Forelimb muscle (tissue), 1 donor: ENCODE data around the gene SEC24B. TPM values are rescaled to one million over a fixed set of nuclear protein-coding genes. Genes with fewer than 3 reads are reported as not detected.
"Not testable (repeated sequence)": the region's sequence is repeated elsewhere in the genome, so short reads cannot be mapped to it uniquely, and the experiment has no call there.

Source experiments
- DNase-seq: peaks from one replicate; pipeline ENCODE4 v3.0.0-alpha.2; 2013; ENCODE audit warnings: low read depth
- polyA plus RNA-seq: library from polyadenylated mRNA; unstranded; fragments of 120-200 nt; gene quantifications from one replicate; pipeline ENCODE4 v1.2.1, GENCODE V29; 2013; ENCODE audit not compliant: insufficient read length

SEC24B gene
- polyA plus RNA-seq, 1 donor = 27.0 TPM

DNA sequence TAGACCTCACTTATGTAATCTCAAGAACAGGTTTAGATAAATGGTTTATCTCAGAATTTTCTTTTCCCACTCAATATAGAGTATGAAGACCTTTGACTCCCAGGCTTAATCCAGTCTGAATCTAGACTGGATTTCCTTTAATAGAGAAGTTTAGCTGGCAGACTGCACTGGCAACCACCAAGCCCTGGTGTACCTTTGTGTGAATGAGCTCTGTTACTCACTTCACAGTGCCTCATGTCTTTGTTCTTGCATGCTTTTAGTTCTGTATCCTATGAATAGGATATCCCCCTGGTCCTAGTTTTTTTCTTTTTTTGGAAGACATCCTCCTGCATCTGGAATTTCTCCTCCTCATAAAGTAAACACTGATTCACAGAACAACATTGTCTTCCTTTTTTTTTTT is 73.3 kb downstream of the SEC24B start:
- DNase-seq = no peak

DNA sequence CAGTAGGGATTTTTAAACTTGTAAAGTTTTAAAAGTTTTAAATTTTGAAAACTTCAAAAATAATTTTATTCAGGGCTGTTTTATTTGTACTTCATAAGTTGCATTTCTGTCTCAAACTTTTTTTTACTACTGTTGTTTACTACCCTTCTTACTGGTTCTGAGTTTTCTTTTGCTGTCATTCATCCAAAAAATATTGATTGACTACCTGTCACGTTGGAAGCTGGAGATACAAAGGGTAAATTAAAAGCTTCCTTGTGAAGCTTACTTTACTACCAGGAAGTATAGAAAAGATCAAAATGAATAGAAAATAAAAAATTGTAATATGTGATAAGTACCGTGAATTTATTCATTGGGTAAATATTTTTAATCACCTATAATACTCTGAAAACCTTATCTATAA is 77.1 kb downstream of the SEC24B start:
- no peak for DNase-seq

DNA sequence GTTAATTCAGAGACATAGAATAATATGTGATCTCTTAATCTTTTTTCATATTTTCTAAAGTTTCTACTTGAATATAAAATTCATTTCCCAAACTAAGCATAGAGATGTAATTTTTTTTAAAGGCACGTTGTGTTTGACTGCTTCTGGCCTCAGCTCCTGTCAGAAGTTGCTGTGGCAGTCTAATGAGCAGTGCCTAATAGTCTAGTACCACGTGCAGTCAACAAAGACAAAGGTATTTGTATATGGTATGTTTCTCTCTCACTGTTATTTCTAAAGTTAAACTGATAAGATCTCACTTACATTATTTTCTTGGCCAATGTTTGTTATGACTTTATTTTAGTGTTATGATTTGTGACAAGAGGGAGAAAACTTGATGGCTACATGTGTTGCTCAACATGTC is 77.8 kb downstream of the SEC24B start:
- DNase-seq = no peak

DNA sequence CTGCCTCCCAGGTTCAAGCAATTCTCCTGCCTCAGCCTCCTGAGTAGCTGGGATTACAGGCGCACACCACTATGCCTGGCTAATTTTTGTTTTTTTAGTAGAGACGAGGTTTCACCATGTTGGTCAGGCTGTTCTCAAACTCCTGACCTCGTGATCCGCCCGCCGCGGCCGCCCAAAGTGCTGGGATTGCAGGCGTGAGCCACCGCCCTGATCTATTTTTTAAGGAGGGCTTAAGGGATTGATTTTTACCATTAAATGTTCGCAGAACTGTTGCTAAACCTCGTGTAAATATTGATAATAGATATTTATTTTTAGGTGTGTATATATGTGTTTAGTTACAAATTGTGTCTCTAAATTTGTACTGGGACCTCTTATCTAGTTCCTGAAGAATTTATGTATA is 79.8 kb downstream of the SEC24B start:
- DNase-seq = not testable (repeated sequence)

DNA sequence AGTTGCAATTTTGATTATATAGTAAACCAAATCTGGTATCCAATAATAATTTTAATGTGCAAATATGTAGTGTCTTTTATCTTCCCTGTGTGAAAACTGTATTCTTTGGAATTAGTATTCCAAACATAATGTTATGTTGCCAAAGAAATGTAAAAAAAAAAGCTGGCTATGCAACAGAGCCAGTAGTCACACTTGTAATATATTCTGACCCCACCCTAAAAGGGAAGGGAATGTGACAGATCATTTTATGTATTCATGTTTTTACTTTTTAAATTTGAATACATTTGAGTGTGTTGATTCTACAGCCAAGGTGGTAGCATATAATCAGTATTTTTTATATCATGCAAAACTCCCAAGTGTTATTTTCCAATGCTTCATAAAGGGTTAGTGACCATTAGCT is 98.6 kb downstream of the SEC24B start:
- no peak for DNase-seq

DNA sequence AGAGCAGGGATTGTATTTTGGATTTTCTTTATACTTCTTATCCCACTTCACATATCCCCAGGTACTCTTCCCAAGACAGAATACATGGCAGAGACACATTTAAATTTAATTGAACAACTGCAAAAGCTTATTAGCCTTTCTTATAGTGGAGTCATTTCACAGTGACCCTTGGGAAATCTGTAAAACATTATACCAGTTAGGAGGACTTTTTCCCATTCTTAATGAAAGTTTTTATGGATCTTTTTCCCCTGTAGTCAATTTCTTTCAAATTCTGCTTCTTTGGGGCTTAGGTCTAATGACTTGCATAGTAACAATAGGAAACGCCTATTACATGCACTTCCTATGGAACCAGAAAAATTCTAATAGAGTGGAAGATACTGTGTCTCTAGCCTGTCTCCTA is 111.8 kb downstream of the SEC24B start:
- no peak for DNase-seq

DNA sequence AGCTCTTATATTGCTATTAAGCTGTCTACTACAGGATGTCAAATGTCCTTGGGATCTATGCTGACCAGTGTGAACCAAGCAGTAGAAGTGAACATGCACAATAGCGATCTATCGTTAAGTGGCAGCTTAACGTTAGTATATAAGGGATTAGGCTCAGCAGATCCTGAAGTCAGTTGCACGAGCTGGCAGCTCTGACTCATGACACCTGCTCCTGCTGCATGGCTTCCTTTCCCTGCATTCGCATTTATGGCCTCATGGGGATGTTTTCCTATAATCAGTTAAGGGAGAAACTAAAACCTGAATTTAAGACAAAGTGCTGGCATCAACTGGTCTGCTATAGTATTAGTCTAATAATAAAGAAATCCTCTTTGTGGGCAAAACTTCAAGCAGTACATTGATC is 113.8 kb downstream of the SEC24B start:
- no peak for DNase-seq

DNA sequence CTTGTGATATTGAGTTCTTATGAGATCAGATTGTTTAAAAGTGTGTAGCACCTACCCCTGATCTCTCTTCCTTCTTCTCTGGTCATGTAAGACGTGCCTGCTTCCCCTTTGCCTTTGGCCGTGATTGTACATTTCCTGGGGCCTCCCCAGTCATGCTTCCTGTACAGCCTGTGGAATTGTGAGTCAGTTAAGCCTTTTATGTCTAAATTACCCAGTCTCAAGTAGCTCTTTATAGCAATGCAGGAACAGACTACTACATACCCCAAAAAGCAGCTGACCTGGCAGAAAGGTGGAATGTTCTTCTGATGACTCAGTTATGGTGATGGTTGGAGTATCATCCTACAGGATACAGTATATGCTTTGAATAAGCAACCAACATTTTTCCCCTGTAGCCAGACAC is 115.0 kb downstream of the SEC24B start:
- DNase-seq = no peak

DNA sequence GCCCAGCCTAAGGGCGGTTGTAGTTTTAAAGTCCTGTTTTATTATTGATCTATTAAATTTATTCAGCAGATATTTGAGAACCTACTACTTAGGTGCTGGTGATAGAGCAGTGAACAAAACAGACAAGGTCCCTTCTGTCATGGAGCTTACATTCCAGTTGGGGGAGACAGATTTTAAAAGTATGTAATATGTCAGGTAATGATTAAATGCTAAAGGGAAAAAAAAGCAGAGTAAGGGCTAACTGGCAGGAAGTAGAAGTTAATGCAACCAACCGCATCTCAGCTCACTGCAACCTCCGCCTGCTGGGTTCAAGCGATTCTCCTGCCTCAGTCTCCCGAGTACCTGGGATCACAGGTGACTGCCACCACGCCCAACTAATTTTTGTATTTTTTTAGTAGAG is 118.6 kb downstream of the SEC24B start:
- DNase-seq = no peak

DNA sequence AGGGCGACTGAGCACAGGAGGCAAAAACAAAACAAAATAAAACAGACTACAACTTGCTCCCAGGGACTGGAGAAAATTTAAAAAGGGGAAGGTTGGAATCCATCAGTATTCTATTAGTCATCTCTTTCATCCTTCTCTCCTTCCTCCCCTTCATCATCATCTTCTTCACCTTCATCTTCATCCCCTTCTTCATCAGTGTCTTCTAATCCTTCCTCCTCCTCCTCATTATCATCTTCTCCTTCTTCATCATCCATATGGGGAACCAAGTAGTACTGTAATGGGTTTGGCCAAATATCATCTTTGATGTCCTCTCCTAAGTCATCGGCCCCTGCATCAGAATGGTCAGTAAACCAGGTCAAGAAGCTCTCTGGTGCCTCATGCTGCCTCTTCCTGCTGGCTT is 119.5 kb downstream of the SEC24B start:
- no peak for DNase-seq

DNA sequence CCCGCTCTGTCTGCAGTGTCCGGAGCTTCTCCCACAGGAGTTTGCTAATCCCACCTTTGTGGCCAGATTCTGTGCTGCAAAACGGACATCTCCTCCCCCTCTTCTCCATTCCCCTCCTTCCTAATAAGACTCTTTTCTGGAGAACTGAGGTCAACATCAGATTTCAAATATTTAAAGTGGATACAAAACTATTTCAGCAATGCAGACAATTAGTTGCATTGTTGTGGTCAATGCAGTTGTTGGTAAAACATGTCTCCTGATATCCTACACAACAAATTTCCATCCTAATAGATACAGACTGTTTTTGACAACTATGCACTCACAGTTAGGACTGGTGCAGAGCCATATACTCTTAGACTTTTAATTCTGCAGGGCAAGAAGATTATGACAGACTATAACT is 121.4 kb downstream of the SEC24B start:
- DNase-seq = no peak

DNA sequence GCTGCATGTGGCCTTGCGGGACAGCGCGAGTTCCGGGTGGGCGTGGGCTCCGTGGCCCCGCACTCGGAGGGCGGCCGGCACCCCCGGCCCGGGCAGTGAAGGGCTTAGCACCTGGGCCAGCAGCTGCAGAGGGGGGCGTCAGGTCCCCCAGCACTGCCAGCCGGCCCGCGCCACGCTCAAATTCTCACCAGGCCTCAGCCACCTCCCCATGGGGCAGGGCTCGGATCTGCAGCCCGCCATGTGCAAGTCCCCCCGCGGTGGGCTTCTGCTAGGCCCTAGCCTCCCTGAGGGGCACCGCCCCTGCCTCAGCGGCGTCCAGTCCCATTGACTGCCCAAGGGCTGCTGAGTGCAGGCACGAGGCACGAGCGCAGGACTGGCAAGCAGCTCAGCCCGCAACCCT is 123.8 kb downstream of the SEC24B start:
- no peak for DNase-seq

DNA sequence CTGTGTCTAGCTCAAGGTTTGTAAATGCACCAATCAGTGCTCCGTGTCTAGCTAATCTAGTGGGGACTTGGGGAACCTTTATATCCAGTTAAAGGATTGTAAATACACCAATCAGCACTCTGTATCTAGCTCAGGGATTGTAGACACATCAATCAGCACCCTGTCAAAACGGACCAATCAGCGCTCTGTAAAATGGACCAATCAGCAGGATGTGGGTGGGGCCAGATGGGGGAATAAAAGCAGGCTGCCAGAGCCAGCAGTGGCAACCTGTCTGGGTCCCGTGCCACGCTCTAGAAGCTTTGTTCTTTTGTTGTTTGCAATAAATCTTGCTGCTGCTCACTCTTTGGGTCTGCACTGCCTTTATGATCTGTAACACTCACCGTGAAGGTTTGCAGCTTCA is 124.5 kb downstream of the SEC24B start:
- DNase-seq = not testable (repeated sequence)

DNA sequence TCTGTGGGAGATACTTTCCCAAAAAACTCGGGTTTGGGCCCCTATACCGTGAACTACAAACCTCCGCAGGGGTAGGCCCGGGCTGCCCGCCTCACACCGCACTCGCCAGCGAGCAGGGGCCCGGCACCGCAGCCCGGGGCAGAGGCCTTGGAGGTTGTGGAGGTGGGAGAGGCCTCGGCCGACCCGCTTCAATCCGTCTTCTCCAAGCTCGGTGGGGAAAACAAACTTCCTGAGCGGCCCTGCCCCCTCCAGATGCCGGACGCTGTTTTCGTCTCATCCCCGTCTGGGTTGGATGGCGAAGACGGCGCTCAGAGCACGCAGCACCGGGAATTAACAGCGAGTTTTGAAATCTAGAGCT is 126.0 kb downstream of the SEC24B start:
- no peak for DNase-seq

DNA sequence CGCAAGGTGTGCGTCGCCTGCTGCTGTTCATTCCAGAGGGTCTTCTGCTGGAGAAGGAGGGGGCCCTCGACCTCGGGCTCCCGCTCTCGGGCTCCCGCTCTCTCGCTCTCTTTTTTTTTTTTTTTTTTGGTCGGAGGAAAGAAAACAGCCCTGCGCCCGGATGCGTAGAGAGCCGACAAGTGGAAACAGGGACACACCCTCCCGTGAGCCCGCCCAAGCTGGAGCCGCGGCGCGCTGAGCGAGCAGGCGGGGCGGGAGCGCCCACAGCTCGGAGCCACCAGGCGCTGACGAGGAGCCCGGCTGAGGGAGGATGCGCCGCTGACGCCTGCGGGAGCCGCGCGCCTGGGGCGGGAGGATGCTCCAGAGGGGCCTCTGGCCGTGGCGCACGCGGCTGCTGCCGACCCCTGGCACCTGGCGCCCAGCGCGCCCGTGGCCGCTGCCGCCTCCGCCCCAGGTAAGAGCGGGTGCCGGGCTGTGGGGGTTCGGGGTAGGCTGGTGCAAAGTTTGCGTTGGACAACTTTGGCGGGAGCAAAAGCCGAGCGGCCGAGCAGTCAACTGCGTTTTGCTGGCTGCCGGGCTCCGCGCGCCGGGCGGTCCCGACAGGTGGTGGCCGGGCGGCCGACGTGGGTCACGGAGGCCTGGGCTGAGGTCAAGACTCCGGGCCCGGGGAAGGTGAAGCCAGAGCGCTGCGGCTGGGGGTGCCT is 126.5 kb downstream of the SEC24B start, which contains the start of gene MCUB:
Gene MCUB (plus strand): TSS at position 264 of the 704 bp plus-strand sequence. CDS start 92 bp downstream, at position 356.
- peak; percentile 70 for DNase-seq

DNA sequence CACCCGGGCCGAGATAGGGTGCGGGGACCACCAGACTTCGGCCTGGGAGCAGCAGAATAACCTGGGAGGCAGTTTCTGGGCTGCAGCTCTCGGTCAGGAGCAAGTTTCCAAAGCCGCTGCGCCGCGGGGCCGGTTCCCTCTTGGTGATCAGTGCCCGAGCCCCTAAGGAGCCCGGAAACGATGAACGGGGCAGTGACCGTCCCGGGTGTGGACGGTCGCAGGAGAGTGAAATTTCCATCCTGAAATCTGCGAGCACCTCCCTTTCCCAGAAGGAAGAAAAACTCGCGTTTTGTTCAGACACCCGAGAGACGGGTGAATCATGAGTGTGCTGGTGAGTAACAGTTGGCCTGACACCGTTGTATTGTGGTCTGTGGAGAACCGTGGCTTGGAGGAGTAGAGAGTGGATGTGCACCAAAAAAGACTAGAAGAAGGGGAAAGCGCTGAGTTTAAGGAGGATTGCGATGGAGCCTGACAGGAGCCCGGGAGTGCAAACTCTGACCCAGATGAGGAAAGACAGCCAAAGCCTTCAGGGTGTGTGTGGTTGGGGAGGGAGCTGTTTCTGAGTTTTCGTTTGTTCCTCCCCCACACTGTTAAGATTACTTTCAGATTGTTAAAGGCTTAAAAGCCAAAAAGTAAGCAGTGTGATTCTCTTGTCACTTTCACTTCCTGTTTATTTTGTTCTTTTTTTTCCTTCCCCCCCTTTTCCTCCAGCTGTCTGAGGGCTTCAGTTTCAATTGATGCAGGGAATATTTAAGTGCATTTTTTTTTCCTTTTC is 127.3 kb downstream of the SEC24B start:
- DNase-seq = peak; percentile 44

DNA sequence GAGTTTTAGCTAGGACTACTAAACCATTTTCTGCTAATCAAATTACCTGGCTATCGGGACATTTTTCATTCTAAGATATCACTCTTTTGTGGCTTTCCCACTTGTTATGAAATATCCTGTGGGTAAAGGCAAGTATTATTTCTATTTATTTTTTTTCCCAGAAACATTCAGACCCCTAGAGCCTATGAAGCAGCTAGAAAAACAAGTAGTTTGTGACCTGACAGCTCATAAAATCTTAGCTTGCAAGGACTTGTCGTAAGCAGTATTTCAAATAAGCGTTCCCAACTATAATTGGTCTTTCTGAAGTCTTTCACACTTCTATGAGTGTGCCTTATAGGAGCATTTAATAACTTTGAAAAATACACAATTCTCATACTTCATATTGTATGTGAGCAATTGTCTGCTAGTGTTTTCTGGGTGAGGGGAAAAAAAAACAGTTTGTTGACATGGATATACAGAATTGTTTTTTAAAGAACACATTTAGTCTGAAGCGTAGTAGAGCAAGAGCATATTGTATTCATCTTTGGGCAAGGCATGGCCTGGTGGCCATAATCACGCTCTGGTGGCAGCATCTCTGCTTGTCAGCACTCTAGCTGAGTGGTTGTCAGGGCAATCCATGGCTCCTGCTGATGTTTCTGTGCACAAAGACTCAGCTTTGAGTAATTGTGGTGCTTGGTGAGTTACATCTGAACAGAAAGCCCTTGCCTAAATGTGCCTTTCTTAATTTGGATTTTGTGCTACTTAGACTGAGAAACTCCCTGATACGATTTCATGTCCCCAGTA is 129.0 kb downstream of the SEC24B start:
- no peak for DNase-seq

DNA sequence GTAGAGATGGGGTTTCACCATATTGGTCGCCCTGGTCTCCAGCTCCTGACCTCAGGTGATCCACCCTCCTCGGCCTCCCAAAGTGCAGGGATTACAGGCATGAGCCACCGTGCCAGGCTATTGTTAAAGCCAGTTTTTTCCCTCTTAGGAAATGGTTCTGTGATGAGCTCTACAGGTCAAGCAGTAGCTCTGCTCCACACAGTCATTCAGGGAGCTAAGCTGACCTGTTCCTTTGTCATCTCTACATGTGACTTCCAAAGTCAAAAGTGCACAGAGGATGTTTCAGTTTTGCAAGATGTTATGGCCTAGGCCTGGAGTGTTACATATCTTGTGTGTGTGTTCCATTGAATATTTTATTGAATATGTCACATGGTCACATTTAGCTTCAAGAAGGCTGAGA is 137.9 kb downstream of the SEC24B start:
- no peak for DNase-seq

DNA sequence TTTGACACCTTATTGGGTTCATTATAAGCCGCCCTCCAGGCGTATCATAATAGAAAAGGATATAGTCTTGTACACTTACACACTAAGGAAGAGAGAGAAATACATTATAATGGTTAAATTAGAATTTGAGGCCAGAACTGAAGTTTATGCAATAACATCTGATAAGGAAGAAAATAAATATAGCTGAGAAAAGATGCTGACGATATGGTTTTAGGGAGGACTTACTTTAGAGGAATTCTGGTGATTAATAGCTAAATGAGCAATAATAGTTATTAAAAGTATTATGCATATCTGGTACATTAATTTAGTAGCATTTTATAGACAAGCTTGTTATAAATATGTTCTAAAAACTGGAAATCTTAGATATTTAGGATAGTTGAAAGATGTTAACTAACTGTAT is 138.5 kb downstream of the SEC24B start:
- DNase-seq = no peak

DNA sequence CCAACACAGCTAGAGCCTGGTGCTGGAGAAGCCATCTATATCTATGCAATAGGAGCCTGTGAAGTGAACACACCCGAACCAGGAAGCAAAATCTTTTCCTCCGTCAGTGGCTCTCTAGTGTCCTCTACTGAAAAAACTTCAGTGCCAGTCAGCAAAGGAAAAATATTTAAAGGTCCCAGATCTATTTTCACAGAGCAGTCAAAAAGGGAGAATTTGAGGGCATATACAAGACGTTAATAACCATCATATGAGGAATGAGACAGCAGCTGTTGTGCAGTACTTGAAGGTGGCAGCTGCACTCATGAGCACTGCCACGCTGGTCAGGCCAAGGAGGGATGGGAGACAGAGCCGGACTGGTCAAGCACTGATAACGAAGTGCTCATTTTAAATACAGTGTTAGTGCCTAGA is 140.8 kb downstream of the SEC24B start:
- no peak for DNase-seq

DNA sequence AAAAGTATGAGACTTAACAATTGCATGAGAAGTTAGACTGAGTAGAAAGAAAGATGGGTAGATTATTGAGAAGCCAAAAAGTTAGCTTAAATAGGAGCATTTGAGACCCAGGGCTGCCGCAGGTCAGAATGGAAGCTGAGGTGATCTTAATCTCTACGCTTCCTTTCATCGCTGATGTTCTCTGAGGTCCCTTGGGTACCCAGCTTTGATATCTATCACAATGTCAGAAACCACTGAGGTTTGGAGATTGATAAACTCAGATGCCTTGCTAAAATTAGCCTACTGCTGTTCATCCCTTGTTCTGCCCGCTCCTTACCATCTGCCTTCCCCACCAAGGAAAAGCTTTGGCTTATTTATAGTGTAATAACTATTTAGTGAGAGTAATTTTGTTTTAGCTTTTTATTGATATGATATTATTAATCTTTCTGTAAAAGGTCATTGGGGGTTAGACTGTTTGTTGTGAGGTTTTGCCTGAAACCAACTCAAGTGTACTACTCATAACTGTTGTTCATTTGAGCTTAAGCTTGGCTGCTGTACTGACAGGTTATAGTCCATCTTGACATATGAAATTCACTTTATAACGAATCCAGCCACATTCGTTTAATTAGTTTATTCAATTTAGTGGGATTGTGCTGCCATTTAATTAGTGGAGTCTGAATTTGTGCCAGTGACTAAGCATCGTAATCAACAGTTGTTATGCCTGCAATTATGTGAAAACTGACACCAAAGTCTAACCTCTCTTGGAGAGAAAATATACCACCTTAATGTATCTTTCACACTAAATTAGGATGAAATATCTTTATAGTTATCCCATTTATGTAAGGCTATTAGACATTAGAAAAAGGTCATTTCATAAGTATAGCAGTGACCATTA is 141.6 kb downstream of the SEC24B start:
- no peak for DNase-seq

DNA sequence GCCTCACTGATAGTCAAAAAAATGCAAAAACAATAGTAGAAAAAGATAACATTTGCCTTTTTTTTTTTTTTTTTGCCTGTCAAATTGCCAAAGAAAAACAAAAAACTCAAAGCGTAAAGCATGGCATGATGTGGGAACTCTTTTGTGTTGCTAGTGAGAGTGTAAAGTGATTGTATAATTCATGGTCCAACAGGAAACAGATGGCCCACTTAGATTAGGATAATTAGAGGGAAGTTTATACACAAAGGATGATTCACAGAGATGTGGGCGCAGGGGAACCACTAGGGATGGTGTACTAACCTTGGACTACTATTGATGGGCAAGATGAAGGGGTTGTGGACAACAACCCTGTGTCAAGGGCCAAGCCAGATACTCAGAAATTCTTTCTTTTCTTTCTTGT is 142.8 kb downstream of the SEC24B start:
- no peak for DNase-seq
